Keratinocyte (primary cell): ENCODE measurements around the gene KIF3A.

Experiments
- EZH2 ChIP-seq: IDR thresholded peaks from one replicate; pipeline ENCODE4 v1.6.1; 2012; ENCODE audit warnings: inconsistent platforms, mild to moderate bottlenecking, low read length, moderate library complexity
- TF ChIP-seq, protein P1 (sequence below), 3 experiments: IDR thresholded peaks in 1 of 3; conservative IDR thresholded peaks in 1 of 3; optimal IDR thresholded peaks in 1 of 3; 2 replicates in 2 of 3; 3 replicates in 1 of 3; pipeline versions ENCODE3 to v1.5.1; 2011; ENCODE audit warnings: low read length in 3 of 3, mild to moderate bottlenecking in 3 of 3, moderate library complexity in 2 of 3, control low read depth in 1 of 3, inconsistent platforms in 1 of 3; ENCODE audit not compliant: insufficient read depth in 2 of 3; ENCODE audit errors: extremely low read depth in 1 of 3

DNA sequence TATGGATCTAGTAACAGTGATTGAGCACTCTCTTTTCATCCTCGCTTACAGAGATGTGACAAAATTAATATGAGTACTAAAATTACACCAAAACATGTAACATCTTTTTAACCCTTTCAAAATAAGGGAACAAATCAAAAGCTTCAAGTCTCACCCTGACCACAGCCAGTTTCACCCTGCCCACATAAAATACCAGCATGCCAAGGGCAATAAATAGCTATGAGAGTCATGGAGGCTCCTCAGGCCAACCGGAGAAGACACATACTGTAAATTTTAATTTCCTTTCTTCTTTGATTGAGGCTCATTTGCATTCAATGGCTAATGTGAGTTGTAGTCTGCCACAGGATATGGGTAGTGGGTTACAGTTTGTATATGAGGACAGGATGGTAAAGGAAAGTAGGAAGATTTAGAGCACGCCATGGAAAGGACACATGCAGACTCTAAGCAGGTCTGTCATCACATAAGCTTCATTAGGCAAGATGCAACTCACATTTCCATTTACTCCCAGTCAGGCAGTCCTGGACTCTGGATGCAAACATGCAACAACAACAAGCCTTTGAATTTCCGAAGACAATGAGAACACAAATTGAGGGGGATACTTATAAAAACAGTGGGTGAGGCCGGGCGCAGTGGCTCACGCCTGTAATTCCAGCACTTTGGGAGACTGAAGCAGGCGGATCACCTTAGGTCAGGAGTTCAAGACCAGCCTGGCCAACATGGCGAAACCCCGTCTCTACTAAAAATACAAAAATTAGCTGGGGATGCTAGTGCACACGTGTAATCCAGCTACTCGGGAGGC lies 52.2 kb downstream of the KIF3A start:
- TF ChIP-seq, protein P1, sequence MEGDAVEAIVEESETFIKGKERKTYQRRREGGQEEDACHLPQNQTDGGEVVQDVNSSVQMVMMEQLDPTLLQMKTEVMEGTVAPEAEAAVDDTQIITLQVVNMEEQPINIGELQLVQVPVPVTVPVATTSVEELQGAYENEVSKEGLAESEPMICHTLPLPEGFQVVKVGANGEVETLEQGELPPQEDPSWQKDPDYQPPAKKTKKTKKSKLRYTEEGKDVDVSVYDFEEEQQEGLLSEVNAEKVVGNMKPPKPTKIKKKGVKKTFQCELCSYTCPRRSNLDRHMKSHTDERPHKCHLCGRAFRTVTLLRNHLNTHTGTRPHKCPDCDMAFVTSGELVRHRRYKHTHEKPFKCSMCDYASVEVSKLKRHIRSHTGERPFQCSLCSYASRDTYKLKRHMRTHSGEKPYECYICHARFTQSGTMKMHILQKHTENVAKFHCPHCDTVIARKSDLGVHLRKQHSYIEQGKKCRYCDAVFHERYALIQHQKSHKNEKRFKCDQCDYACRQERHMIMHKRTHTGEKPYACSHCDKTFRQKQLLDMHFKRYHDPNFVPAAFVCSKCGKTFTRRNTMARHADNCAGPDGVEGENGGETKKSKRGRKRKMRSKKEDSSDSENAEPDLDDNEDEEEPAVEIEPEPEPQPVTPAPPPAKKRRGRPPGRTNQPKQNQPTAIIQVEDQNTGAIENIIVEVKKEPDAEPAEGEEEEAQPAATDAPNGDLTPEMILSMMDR (optimal IDR thresholded peaks at IDR 0.05 in 1 of 3, IDR thresholded peaks at IDR 0.05 in 1 of 3, conservative IDR thresholded peaks at IDR 0.05 in 1 of 3; ENCODE audit: extremely low read depth in 1 of 3, insufficient read depth in 2 of 3, low read length in 3 of 3): no peak
- TF ChIP-seq EZH2: no peak
